GM18867 (cell line): ENCODE measurements around the gene CEACAM1.
"Not testable (repeated sequence)": the region's sequence is repeated elsewhere in the genome, so short reads cannot be mapped to it uniquely, and the experiment has no call there.

ENCODE experiments used
- ATAC-seq: cut with Tn5 transposase; IDR thresholded peaks from one replicate; pipeline ENCODE4 v1.9.1; 2021; ENCODE audit warnings: mild to moderate bottlenecking, moderate library complexity; ENCODE audit not compliant: unreplicated experiment

The CEACAM1 gene

DNA sequence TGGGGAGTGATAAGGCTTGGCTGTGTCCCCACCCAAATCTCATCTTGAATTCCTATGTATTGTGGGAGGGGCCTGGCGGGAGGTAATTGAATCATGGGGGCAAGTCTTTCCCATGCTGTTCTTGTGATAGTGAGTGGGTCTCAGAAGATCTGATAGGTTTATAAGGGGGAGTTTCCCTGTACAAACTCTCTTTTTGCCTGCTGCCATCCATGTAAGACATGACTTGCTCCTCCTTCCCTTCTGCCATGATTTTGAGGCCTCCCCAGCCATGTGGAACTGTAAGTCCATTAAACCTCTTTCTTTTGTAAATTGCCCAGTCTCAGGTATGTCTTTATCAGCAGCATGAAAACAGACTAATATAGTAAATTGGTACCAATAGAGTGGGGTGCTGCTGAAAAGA, 20.8 kb upstream of the CEACAM1 start:
- ATAC-seq = not testable (repeated sequence)

DNA sequence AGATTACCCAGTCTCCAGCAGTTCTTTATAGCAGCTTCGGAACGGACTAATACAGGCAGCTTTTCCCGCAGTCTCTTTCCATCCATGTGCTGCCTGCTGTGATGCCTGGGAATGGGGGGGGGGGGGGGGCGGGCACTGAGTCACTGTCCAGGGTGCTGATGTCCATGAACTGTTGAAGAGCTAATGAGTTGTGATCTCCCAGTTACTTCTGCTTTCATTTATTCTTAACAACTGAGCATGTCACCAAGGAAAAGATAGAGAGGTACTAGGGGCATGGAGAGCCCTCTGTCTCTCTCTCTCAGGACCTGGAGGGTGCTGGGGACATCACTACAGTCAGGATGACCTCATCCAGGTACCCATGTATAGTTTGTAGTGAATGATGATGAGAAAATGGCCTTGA, 20.3 kb upstream of the CEACAM1 start:
- ATAC-seq = no peak

DNA sequence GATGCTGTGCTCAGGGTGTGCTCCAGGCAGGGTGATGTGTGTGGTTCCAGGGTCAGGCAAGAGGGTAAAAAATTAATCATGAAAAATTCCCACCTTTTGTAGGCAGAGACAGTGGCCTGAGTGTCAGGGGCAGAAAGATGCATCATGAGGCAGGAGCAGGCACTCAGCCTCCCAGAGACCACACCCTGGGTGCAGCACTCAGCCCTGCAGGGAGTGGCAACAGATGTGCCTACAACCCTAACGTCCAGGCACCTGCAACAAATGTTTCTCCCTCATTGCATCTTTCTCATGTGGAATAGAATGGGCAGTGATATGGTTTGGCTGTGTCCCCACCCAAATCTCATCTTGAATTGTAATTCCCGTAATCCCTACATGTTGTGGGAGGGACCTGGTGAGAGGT, 19.6 kb upstream of the CEACAM1 start:
- no peak for ATAC-seq

DNA sequence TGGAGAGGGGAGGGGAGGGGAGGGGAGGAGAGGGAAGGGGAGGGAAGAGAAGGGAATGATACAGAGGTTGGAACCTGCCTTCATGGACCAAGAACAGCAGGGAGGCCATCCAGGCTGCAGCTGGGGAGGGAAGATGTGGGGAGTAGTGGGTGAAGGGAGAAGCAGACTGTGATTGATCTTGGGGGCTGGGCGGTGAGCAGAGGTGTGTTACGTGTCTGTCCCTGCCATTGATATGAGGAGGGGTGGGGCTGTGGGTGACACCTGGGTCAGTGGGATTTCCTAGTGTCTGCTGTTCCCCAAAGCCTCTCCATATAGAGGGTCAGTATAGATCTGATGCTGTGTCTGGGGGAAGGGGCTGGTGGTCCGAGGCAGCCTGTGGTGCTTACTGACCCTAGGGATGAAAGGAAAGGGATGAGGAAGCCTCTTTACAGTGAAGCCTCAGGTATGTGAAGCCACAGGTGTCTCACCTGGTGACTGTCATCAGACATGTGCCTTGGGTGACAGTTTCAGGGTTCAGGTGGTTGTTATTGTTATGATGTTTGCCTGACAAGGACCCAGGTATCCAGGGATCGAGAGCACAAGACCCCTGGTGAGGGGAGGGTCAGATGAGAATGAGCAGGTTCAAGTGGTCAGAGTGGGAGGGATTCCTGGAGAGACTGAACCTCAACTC, 18.7 kb upstream of the CEACAM1 start:
- ATAC-seq = no peak

DNA sequence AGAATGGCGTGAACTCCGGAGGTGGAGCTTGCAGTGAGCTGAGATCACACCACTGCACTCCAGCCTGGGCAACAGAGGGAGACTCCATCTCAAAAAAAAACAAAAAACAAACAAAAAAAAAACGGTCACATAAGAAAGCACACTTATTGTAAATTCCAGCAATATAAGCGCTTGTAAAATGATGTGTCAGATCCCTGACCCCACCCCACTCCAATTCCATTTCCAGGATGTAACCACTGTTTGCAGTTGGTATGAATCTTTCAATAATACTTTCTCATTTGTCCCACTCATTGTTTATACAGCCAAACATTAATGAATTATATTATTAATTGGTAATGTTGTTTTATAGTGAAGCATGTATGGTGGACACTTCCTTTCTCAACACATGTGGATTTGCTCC, 15.9 kb upstream of the CEACAM1 start:
- ATAC-seq = no peak

DNA sequence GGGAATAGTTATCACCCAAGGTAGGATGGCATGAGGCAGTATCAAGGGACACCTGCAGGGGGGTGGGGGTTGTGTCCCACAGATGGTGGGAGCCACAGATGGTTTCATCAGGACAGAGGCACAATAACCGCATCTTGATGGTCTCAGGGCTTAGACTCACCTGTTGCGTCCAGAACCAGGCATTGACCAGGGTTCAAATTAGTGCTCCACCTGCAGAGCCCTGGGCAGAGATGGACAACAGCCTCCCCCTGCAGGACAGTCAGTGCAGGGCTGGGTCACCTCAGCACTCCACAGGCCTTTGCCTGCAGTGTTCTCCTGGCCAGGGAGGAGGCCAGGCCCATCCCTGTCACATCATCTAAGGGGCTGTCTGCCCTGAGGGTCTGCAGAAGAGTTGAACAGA, 14.5 kb upstream of the CEACAM1 start:
- ATAC-seq = no peak

DNA sequence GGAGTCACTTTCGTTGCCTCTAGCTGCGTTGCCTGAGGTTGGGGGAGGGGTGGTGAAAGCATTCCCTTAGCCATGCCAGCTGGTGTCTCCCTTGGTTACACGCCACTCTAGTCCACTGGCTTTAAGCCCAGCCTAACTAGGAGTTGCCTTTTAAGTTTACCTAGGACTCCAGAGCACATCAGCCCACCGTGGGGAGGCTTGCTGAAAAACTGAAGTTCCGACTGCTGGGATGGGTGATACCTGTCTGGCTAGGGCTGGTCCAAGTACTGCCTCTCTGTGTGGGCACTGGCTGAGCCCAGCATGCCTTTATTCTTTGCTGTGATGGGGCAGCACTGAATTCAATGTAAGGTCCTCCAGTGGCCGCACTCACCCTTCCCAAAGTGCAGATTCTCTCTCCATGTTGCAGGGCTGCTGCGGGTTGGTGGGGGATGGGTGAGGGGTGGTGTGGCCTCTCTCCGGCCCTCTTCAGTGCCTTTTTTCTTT, 11.8 kb upstream of the CEACAM1 start:
- no peak for ATAC-seq

DNA sequence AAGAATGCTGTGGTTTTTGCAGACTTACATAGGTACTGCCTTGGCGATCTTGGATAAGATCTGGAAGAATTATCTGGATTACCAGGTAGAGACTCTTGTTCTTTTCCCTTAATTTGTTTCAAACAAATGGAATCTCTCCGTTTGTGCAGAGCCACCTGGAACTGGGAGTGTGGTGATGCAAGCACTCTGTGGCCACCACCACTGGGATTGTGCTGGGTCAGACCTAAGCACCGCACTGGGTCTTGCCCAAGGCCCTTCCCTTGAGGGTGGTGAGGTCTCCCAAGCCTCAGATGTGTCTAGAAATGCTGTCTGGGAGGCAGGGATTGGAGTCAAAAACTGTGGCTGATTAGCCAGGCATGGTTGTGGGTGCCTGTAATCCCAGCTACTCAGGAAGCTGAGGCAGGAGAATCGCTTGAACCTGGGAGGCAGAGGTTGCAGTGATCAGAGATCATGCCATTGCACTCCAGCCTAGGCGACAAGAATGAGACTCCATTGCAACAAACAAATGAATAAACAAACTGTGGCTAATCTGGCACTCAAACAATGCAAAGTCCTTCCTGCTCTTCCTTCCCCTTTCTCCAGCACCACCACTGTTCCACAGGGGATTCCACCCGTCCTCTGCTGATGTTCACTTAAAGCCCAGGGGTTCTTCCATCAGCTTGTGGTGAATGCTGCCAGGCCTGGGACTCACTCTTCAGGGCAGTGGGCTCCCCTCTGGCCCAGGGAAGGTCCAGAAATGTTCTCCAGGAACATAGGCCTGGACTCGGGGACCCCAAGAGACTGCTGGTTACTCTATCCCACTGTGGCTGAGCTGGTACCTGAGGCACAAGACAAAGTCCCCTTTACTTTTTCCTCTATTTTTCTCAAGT, 10.8 kb upstream of the CEACAM1 start:
- ATAC-seq = no peak

DNA sequence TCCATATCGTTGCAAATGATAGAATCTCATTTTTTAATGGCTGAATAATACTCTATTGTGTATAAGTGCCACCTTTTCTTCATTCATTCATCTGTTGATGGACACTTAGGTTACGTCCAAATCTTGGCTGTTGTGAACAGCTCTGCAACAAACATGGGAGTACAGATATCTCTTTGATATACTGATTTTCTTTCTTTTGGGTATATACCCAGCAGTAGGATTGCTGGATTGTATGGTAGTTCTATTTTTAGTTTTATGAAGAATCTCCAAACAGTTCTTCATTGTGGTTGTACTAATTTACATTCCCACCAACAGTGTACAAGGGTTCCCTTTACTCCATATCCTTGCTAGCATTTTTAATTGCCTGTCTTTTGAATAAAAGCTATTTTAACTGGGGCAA, 7.0 kb upstream of the CEACAM1 start:
- ATAC-seq = not testable (repeated sequence)

DNA sequence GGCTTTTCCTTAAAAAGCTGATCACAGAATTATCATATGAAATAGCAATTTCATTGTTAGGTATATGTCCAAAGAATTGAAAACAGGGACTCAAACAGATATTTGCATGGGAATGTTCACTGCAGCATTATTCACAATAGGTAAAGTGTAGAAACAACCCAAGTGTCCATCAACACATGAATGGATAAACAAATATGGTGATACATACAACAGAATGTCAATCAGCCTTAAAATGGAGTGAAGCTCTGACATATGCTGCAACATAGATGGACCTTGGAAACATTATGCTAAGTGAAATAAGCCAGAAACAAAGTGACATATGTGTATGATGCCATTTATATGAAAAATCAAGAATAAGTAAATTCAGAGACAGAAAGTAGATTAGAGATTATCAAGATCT, 6.1 kb upstream of the CEACAM1 start:
- ATAC-seq = no peak

DNA sequence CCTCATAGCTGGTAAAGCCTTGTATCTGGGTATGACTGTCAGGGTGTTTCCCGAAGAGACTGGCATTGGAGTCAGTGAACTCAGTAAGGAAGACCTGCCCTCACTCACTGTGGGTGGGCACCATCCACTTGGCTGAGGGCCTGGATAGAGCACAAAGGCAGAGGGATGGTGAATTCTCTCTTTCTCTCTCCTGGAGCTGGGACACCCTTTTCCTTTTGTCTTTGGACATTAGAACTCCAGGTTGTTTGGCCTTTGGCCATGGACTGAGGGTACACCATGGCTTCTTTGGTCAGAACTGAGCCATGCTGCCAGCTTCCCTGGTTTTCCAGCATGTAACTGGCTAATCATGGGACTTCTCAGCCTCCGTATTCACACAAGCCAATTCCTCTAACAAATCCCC, 4.6 kb upstream of the CEACAM1 start:
- no peak for ATAC-seq

DNA sequence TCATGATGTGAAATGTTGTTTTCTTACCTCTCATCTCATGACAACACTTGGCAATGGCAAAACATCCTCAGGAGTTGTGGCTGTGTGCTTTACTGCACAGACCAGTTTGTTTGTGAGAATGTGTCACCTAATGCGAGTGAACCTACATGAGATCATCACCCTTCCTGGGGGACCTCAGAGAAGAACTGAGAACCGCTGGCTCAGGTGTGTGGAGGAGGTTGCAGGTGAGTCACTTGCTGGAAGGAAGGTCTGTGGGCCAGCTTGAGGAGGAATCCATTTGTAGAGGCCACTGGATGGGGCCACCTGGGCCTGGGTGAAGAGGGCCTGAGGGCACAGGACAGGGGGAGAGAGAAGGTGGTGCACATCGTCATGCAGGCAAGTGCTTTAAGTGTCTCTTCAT, 3.0 kb upstream of the CEACAM1 start:
- no peak for ATAC-seq

DNA sequence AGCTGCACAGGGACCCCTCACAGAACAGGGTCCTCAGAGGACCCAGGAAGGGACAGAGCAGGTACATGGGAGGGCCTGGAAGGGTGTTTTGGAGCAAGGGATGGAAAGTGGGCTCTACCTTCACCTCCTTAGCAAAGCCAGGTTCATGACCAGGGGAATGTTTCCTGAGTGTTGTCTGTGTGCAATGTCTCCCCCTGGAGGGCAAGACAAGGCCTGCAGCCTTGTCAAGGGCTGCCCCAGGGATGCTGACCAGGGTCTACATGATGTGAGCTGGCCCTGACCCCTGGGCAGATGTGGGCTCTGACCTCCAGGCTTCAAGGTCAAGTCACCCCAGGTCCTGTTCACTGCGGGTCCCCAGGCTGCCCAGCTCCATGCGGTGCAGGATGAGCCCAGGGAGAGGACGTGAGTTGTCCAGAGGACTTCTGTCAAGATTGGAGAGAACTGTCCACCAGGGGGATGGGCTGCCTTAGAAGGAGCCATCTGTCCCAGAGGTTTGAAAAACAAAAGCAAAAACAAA, 1.0 kb upstream of the CEACAM1 start:
- ATAC-seq = no peak

DNA sequence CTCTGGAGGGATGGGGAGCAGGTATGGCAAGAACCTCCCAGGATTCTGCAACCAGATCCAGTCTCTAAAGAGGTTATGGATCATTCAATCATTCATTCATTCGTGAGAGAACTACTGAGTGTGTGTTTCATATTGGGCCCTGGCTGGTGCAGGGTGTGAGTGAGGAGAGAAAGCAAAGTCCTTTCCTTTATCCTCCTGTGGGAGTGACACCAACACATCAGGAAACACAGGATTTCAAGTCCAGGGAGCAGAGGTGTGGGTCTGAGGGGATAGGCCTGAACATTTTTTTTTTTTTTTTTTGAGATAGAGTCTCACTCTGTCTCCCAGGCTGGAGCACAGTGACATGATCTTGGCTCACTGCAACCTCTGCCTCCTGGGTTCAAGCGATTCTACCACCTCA, 3.3 kb downstream of the CEACAM1 start:
- ATAC-seq = no peak

DNA sequence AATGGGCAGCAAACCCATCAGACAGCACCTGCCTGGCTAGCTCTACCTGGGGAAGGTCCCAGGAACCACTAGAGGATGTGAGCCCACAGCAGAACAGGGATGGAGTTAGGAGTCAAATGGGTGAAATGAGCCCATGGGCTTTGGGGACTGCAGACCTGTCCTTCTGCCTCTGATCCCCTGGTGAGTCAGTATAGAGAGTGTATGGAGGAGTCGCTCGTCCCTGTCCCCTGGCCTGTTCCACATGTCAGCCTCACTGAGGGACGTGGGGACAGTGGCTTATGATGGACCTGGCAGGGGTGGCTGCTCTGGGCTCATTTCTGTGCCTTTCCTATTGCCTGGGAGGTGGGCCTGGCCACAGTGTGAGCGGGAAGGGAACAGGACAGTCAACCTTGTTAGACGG, 4.0 kb downstream of the CEACAM1 start:
- ATAC-seq = no peak

DNA sequence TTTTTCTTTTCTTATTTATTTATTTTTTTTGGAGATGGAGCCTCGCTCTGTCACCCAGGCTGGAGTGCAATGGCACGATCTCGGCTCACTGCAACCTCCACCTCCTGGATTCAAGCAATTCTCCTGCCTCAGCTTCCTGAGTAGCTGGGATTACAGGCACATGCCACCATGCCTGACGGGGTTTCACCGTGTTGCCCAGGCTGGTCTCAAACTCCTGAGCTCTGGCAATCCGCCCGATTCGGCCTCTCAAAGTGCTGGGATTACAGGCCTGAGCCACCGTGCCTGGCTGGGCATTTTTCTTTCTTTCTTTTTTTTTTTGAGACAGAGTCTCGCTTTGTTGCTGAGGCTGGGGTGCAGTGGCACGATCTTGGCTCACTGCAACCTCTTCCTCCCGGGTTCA, 6.0 kb downstream of the CEACAM1 start:
- ATAC-seq = not testable (repeated sequence)

DNA sequence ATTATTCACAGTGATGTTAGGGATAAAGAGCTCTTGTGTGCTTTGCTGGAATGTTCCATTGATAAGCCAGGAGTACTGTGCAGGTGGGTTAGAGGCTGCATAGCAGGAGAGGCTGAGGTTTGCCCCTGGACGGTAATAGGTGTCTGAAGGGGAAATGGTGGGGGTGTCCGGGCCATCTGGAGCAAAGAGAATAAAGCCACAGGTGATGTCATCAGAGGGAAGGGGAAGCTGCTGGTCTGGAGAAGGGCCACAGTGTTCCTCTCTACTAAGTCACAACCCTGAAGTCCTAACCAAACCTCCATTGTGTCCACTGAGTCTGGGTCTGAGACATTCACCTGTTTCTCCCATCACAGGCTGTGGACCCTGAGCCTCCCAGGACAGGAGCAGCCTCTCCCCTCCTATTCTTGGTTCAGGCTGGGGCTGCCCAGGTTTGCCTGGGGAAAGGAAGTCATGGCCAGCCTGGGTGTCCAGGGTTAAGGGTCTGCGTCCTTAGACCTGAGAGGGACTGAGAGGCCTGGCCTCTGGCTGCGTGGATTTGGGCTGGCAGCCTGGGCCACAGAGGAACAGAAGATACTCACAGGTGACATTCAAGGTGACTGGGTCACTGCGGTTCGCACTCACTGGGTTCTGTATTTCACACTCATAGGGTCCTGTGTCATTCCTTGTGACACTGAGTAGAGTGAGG, 6.8 kb downstream of the CEACAM1 start:
- no peak for ATAC-seq

DNA sequence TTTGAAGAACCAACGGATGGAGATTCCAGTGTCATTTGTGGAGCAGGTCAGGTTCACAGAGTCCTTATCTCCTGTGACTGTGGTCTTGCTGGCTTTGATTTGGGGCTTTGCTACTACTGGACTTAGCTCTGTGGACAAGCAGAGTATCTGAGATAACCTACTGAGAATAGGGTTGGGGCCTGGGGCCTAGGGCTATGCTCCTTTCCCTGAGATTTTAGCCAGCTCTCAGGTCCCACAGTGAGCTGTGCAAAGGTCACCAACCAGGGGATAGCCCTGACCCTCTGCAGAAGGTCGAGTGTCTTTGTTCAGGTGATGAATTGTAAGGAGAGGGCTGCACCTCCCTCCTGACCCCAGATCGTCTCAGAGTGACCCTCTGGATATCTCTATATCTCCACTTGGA, 9.2 kb downstream of the CEACAM1 start:
- ATAC-seq = no peak

DNA sequence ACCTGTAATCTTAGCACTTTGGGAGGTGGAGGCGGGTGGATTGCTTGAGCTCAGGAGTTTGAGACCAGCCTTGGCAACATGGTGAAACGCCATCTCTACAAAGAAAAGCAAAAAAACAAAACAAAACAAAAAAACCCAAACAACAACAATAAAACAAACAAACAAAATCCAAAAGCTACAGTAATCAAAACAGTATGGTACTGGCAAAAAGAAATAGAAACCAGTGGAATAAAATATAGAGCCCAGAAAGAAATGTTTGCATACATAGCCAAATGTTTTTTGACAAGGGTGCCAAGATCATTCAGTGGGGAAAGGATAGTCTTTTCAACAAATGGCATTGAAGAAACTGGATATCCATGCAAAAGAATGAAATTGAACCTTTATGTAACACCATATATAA, 11.5 kb downstream of the CEACAM1 start:
- ATAC-seq = no peak

DNA sequence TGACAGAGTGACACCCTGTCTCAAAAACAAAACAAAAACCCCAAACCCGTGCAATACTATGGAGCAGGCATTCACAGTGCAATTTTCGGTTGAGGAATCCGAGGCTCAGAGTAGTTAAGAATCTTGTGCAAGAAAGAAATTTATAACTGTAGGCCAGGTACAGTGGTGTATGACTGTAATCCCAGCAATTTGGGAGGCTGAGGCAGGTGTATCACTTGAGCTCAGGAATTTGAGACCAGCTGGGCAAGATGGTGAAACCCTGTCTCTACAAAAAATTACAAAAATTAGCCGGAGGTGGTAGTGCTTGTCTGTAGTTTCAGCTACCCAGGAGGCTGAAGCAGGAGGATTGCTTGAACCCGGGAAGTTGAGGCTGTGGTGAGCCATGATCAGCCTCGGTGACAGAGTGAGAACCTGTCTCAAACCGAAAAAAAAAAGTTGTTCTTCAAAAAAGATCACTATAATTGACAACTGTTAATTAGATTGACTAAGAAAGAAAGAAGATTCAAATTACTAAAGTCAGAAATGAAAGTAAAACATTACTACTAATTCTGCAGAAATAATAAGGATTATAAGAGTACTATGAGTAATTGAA, 12.9 kb downstream of the CEACAM1 start:
- no peak for ATAC-seq

DNA sequence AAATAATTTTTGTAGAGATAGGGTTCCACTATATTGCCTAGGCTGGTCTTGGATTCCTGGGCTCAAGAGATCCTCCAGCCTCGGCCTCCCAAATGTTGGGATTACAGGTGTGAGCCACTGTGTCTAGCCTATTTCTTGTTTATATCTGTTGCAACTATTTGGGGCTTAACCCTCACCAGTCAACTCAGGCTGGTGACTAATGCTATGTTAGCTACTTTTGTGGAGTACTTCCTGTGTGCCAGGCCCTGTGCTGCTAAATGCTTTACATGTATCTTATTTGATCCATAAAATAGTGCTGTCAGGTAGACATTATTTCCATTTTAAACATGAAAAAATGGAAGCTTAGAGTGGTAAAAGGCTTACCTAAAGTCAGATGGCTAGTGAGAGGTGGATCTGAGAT, 13.8 kb downstream of the CEACAM1 start:
- no peak for ATAC-seq
